COLO668 (cell line): ENCODE data around the gene ZFP36L2.
"Not testable (repeated sequence)": the region's sequence is repeated elsewhere in the genome, so short reads cannot be mapped to it uniquely, and the experiment has no call there.

ENCODE experiments used
- DNase-seq: peaks from one replicate; lab custom pipeline; 2025; ENCODE audit not compliant: unreplicated experiment; lab: John Stamatoyannopoulos, UW

Gene ZFP36L2

DNA sequence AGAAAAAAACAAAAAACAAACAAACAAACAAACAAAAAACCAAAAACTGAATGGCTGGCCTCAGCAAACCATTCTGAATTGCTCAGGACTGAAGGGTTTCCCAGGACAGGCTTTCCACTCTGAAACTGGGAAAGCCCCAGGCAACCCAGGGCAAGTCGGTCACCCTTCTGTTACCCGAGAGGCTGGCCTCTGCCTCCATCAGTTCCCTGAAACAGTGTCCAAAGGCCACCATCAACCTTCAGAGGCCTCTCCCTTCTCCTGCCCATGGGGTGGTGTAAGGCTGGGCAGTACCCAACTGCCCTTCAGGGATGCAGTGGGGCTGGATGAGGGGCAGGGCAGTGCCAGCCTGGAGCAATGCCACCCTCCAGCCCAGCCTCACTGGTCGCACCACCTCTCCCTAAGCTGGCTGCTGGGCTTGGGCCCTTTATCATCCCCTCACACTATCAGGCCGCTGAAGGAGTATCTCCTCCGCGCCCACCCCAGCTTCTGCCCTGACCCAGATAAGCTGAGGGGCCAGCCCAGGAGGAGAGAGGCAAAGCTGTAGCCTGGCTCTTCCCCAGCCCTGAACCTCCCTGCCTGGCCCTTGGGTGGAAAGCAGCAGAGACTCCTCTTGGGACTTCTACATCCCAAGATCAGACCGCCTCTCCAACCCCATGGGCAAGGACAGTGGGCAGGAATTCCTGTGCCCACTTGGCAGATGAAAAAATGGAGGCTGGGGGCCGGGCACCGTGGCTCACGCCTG lies 35.9 kb downstream of the ZFP36L2 start:
- DNase-seq, result no peak

DNA sequence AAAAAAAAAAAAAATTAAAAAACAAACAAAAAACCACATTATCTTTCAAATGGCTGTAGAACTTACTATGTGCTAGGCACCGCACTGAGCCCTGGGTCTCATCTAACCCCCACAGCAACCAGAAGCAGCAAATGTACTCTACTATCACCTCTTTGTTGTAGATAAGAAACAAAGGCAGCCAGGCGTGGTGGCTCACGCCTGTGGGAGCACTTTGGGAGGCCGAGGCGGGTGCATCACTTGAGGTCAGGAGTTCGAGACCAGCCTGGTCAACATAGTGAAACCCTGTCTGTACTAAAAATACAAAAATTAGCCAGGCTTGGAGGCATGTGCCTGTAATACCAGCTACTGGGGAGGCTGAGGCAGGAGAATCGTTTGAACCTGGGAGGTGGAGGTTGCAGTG lies 36.5 kb downstream of the ZFP36L2 start:
- not testable (repeated sequence) for DNase-seq

DNA sequence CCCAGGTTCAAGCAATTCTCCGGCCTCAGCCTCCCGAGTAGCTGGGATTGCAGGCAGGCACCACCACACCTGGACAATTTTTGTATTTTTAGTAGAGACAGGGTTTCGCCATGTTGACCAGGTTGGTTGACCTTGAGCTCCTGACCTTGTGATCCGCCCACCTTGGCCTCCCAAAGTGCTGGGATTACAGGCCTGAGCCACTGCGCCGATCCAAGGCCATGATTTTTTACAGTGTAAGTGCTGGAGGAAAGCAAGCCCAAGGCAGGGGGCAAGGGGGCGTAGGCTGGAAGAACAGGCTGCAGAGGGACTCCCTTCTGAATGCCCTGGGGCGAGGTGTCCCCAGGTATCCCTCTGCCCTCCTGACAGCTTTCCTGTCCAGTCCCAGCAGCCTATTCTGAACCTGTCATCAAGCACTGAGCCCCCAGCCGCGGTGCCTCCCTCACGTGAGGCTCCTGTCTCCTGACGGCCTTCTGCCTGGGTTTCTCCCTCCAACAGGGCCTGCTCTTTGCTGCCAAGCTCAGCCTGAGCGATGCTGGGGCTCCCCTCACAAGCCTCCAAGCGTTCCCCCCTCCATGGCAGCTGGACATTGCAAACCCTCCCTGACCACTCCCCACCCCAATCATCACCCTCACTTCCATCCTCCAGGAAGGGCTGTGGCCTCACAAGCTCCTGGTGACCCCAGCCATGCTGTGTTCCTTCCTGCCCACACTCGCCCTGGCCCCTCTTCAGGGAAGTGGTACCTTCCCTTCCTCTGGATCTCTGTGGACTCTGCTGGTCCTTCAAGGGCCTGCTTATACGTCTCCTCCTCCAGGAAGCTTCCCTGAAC lies 37.6 kb downstream of the ZFP36L2 start:
- no peak for DNase-seq

- no peak for DNase-seq
Observed at GRCh38 chr2:43186679-43187374, 39.6 kb downstream of the ZFP36L2 start.

DNA sequence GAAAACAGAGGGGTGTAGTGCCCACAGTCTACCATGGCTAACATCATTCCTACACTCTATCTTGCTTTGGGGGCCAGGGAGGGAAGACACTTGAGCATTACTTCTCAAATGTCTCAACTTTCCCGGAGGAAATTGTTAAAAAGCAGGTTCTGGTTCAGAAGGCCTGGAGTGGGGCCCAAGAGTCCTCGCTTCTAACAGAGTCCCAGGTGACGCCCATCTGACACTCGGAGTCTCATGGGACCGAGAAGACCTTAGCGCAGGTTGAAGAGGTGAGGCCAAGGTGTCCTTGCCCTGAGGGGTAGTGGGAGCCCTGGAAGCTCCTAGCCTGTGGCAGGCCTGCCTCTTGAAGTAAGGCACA lies 40.1 kb downstream of the ZFP36L2 start:
- DNase-seq, result no peak

DNA sequence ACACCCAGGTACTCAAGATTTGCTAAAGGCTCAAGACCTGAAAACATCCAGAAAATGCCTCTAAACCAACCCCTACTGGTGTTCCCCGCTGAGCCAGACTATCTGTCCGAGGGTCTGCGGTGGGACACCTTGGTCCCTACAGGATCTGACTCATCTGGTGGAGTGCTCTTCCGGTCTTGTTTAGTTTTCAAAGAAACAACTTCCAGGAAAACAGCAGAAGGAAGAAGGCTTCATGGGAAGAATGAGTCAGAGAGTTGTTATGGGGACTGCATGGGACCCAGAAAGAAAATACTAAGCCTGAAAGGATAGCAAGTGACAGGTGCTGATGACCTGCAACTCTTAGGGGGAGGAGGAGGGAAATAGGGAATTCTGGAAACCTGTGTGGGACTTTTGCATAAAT lies 41.3 kb downstream of the ZFP36L2 start:
- no peak for DNase-seq

DNA sequence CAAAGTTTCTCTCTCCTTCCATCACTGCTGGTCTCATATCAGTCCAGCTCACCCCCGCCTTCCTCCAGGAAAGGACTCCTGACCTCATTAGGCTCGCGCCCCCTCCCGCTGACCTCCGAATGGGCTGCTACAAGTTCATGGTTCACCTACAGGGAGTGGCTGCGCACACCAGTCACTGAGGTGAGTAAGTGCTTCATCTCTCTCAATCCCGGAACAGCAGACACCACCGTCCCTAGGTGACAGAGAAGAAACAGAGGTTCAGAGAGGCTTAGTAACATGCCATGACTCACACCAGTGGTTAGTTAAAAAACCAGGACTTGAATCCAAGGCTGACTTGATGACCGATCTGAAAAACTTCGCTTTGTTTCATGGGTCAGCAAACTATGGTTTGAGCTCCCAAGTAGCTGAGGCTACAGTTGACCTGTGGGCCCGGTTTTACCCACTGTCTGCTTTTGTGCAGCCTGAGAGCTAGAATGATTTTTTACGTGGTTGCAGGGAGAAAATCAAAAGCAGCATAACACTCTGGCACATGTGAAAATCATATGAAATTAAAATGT lies 42.0 kb downstream of the ZFP36L2 start:
- no peak for DNase-seq

GRCh38 chr2:43183743-43184142 lies 42.7 kb downstream of the ZFP36L2 start:
- no peak for DNase-seq

DNA sequence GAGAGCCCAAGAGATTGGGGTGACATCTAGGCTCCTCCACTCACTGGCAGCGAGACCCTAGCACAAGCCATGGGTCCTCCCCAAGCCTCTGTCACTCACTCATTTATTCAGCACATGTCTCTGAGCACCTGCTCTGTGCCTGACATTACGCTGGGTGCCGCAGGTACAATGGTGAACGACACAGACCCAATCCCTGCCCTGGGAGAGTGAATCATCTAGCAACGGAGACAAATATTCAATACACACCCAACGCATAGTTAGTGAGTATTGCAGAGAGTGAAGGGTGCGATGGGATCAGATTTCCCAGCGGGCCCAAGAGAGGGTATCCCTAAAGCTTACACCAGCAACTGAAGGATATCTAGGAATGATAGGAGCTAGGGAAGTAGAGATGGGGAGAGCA lies 45.5 kb downstream of the ZFP36L2 start:
- DNase-seq, result no peak

DNA sequence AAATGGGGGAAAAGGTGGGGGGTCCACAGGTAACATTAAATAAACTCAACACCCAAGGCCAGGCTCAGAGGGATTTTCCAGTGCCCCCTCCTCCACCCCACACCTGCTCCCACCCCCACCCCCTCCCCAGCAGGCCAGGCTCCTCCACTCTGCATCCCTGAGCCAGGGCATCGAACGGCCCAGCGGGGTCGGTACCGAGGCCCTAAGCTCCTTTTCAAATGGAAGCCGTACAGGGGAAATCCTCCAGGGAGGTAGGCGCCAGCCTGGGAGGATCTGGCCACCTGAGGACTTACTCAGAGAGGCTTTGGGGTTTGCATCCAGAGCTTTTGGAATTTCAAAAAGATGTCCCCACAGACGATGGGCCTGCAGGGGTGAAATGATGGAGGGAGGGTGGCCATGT lies 46.5 kb downstream of the ZFP36L2 start:
- DNase-seq, result no peak

GRCh38 chr2:43178602-43179542 lies 47.5 kb downstream of the ZFP36L2 start:
- DNase-seq, result peak; percentile 85

- peak; percentile 36 for DNase-seq
Observed at GRCh38 chr2:43178055-43178598, 48.3 kb downstream of the ZFP36L2 start.

DNA sequence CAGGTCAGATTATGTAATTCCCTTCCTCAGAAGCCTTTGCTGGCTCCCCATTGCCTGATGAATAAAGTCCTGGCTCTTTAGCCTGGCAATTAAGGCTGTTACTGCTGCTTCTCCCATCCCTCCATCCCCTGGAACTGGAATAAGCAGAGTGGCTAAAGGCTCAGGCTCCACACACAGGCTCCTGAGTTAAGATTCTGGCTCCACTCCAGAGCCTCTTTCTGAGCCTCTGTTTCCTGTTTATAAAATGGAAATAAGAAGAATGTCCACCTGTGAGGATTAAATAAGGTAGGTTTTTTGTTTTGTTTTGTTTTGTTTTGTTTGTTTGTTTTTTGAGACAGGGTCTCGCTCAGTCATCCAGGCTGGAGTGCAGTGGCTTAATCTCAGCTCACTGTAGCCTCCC lies 50.0 kb downstream of the ZFP36L2 start:
- no peak for DNase-seq

DNA sequence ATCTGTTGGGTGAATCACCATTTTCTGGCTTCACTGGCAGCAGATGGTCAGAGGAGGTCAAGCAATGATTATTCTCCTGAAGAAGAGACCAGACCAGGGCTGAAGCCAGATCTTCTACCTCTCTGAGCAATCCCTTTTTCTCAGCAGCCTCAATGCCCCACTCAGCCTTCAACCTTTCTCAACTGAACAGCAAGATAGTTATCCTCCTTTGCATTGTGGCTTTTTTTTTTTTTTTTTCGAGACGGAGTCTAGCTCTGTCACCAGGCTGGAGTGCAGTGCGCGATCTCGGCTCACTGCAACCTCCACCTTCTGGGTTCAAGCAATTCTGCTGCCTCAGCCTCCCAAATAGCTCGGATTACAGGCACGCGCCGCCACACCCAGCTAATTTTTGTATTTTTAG lies 50.5 kb downstream of the ZFP36L2 start:
- DNase-seq, result no peak

DNA sequence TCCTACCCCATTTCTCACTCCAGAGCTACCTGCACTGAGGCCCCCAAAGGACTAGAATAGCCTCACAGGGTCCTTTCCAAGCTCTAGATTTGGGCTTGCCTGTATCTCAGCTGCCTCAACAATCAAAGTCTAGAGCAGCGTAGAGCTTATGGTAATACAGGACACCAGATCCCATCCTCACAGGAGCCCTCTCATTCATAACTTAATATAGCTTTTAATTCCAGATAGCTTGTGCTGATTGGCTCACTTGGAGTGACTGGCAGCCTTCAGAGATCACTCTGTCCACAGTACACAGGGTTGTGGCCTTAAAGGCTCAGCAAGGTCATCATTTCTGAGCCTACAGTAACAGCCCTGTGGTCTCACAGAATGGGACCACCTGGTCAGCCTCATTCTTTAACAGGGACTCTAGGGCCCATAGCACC lies 51.4 kb downstream of the ZFP36L2 start:
- DNase-seq, result no peak

GRCh38 chr2:43174368-43174916 lies 52.0 kb downstream of the ZFP36L2 start:
- no peak for DNase-seq
